Activated T-helper 1 cell treated with anti-CD3 and anti-CD28 coated beads, Interleukin-12 subunit alpha, Interleukin-12 subunit beta, Interleukin-2, Interleukin-4 antibody, amounts not matched to agents 30 ng/mL and 10 ng/mL and 1 ng/mL, durations not matched to agents 14 hours and 24 hours and 36 hours (primary cell): ENCODE measurements around the gene PXDC1. TPM values are rescaled to one million over a fixed set of nuclear protein-coding genes. Genes with fewer than 3 reads are reported as not detected.

Source experiments
- DNase-seq: peaks from one replicate; pipeline ENCODE4 v3.0.0; 2021; ENCODE audit warnings: low spot score
- H3K27ac Mint-ChIP-seq: one replicate; pipeline ENCODE4 v1.8.0; 2021; ENCODE audit warnings: mild to moderate bottlenecking, mixed read lengths
- H3K27me3 Mint-ChIP-seq: one replicate; pipeline ENCODE4 v1.8.0; 2022; ENCODE audit warnings: mild to moderate bottlenecking, moderate library complexity, mixed read lengths; ENCODE audit not compliant: insufficient read depth
- H3K36me3 Mint-ChIP-seq: one replicate; pipeline ENCODE4 v1.8.0; 2021; ENCODE audit warnings: low read depth, mixed read lengths
- H3K4me1 Mint-ChIP-seq: one replicate; pipeline ENCODE4 v1.8.0; 2021; ENCODE audit warnings: low read depth, mixed read lengths
- H3K4me3 Mint-ChIP-seq: one replicate; pipeline ENCODE4 v1.8.0; 2021; ENCODE audit warnings: mild to moderate bottlenecking, moderate library complexity, mixed read lengths
- H3K9me3 Mint-ChIP-seq: one replicate; pipeline ENCODE4 v1.8.0; 2021; ENCODE audit warnings: mixed read lengths
- intact Hi-C: fragments of 100-400 bp; cut with micrococcal nuclease; formaldehyde crosslinking; loops from one replicate; pipeline ENCODE4 v1.15.1; 2024
- total RNA-seq: library from RNA; stranded (reverse); gene quantifications from 2 replicates; pipeline ENCODE4 v1.2.3, GENCODE V29; 2022

Gene PXDC1, protein sequence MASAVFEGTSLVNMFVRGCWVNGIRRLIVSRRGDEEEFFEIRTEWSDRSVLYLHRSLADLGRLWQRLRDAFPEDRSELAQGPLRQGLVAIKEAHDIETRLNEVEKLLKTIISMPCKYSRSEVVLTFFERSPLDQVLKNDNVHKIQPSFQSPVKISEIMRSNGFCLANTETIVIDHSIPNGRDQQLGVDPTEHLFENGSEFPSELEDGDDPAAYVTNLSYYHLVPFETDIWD
- 0.12 and 0.57 TPM in 2 replicates for total RNA-seq

DNA sequence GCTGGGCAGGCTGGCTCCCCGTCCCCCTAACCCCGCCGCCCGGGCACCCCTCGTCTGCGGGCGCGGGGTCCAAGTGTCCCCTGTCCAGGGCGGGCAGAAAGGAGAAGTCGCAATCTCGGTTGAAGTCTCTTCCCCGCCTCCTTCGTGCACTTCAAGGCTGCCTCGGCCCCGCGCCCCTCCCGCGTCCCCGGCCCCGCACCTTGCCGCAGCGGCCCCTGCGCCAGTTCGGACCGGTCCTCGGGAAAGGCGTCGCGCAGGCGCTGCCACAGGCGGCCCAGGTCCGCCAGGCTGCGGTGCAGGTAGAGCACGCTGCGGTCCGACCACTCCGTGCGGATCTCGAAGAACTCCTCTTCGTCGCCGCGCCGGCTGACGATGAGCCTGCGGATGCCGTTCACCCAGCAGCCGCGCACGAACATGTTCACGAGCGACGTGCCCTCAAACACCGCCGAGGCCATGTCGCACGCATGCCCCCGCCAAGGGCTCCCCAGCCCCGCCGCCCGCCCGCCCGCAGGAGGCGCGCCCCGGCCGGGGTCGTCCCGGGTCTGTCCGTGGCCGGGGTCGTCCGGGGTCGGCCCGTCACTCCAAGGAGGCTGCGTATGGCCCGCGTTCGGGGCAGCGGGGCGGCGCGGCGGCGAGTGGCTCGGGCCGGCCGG is at the start of gene PXDC1:
Gene PXDC1 (minus strand): TSS at position 637 of the 653 bp plus-strand sequence. CDS start 182 bp downstream, at position 455.
- H3K4me1 Mint-ChIP-seq: peaks cover 6% of the 10 kb centered on the region
- no peaks in the 10 kb centered on the region for H3K9me3 Mint-ChIP-seq
- H3K27ac Mint-ChIP-seq: no peak within 1 kb of the TSS
- peak within 1 kb of the TSS; percentile 15 for H3K4me3 Mint-ChIP-seq
- intact Hi-C loops: no loop called here
- peaks cover 54% of the 10 kb centered on the region for H3K27me3 Mint-ChIP-seq
- H3K36me3 Mint-ChIP-seq: no peaks in the 10 kb centered on the region
- no peak for DNase-seq

DNA sequence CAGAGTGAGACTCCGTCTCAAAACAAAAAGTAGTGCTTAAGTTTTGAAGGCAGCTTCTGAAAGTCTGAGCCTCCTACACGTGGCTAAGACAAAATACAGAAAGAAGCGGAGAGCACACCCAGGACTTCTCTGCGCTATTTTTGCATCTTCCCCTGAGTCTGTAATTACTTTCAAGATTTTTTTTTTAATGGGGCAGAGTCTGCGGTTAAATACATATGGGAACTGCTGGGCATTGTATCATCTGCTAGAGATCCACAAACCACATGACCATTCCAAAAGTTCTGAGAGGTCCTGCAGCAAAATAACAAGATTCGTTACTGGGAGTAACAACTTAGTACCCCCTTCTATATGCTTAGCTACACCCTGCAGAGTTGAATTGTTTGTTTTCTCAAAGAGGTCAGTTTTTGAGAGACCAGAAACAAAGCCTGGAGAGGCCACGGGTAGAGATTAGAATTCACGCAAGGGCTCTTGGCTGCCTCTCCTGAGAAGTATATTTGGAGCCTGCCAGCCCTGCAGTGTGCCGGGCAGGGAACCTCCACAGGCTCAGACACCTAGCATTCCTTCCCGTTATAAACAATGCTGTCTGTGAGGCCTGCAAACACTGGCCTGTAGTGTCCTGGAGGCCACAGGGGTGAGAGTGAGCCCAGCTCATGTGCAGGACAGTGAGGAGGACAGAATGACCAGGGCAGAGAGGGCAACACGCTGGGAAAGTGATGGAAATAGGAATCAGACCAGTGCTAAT is 49.5 kb upstream of the PXDC1 start:
- no peak overlapping the region for H3K27ac Mint-ChIP-seq

DNA sequence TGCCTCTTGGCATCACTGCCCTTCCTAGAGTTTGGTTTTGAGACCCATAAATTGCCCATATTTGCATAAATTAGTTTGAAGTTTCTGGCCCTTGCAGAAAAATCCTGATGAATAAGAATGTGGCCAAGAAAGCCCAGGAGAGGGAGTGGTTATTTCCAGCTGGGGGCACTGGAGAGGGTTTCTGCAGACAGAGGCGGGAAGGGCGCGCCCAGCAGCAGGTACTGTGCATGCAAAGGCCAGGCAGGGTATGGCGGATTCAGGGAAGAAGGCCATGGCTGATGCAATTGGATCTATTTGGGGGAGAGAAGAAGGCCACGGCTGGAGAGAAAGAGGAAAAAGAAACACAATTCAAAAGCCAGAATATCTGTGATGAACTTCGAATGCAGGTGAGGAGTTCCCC is 48.2 kb upstream of the PXDC1 start:
- no peak for DNase-seq
- H3K9me3 Mint-ChIP-seq: no peaks in the 10 kb centered on the region
- H3K27ac Mint-ChIP-seq: no peak overlapping the region
- no peak overlapping the region for H3K4me3 Mint-ChIP-seq
- peaks cover 5% of the 10 kb centered on the region for H3K27me3 Mint-ChIP-seq
- intact Hi-C loops: no loop called here
- no peaks in the 10 kb centered on the region for H3K4me1 Mint-ChIP-seq
- H3K36me3 Mint-ChIP-seq: no peaks in the 10 kb centered on the region

More for the DNA sequence above, 49.5 kb upstream of the PXDC1 start:
- Mint-ChIP-seq H3K4me3 (no peak overlapping the region), H3K4me1 (no peaks in the 10 kb centered on the region), H3K36me3 (no peaks in the 10 kb centered on the region), H3K27me3 (peaks cover 5% of the 10 kb centered on the region), H3K9me3 (no peaks in the 10 kb centered on the region)
- intact Hi-C loops: no loop called here
- DNase-seq: no peak

DNA sequence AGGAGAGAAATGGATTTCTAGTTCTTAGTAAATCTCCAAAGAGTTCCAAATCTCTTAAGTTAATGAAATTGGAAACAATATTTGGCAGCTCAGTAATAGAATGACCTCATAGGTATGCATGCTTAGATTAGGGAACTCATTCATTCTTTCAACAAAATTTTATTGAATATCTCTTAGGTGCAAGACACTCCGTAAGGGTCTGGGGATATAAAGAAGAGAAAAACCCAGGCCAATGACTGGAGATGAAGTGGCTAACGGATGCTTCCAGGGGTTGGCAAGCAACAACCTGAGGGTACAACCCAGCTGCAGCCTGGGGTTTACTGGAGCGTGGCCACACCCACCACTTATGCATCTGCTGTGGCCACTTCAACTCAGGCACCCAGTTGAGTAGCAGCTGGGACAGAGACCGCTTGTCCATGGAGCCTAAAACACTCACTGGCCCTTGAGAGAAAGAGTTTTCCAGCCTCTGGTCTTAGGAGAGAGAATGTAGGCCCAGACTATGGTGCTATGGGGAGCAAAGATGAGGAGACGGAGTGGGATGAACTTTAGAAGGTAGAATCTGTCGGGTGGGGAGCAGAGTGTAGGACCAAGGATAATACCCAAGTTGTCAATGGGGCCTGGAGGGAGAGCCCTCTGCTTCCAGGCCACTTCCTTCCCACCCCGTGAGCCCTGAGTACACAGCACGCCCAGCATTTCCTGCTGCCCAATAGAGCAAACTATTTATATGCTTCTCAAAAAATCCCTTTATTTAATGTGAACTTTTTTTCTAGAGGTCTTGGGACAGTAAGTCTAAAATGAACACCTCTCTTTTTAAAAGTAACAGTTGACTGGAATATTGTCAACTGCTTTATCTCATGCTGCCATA is 46.8 kb upstream of the PXDC1 start:
- Mint-ChIP-seq H3K4me3 (no peak overlapping the region), H3K36me3 (no peaks in the 10 kb centered on the region), H3K27me3 (peaks cover 1% of the 10 kb centered on the region), H3K27ac (no peak overlapping the region), H3K4me1 (no peaks in the 10 kb centered on the region), H3K9me3 (no peaks in the 10 kb centered on the region)
- intact Hi-C loops: no loop called here
- DNase-seq: no peak

DNA sequence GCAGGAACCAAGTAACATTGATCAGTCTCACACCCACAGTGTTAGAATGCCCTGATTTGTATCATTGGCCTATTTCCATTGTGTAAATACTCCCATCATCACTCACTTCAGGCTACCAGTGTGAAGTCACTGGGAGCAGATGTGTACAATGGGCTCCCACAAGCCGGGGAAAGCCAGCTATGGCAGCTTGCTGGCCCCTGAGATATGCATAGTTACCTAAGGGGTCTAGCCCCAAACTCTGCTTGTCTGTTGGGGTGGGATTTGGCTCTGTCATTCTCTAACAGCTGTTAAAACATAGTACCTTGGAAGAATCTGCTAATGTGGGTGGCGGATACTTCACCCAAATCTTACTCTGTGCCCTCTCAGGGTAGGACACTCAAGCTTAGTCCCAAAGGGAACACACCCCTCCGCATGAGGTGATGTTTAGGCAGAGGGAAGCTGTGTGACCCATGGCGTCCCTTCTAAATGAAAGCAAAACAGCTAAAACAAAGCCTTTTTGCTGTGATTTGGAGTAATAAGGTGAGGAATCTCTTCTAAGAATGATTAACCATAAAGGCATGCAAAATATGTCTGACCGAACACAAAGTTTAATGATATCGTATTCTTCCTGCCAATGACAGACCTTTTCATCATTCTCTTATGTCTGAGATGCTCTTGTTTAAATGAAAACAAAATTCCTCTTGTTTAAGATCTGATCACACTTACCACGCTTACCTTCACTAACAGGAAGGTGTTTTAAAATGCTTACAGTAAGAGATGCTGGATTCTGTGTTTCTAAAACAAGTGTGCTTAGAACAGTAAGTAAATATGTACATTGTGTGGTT is 45.9 kb upstream of the PXDC1 start:
- no peaks in the 10 kb centered on the region for H3K9me3 Mint-ChIP-seq
- DNase-seq: no peak
- H3K27ac Mint-ChIP-seq: no peak overlapping the region
- peaks cover 1% of the 10 kb centered on the region for H3K27me3 Mint-ChIP-seq
- H3K4me3 Mint-ChIP-seq: no peak overlapping the region
- H3K4me1 Mint-ChIP-seq: no peaks in the 10 kb centered on the region
- intact Hi-C loops: no loop called here
- H3K36me3 Mint-ChIP-seq: no peaks in the 10 kb centered on the region

DNA sequence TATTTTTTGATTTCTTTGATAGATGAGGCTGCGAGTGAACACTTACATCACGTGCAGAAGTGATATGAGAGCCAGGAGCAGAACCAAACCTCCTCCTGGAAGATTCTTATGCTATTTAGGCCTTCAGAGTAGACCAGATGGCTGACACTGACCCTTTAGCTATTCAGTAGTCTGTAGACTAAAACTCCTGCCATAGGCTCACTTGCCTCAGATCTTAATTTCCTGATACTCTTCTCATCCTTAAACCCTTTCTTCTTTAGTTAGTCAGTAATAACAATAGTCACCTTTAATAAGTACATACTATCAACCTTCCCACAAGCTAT is 45.2 kb upstream of the PXDC1 start:
- no peaks in the 10 kb centered on the region for H3K36me3 Mint-ChIP-seq
- no peaks in the 10 kb centered on the region for H3K9me3 Mint-ChIP-seq
- no peak overlapping the region for H3K27ac Mint-ChIP-seq
- no peaks in the 10 kb centered on the region for H3K4me1 Mint-ChIP-seq
- H3K4me3 Mint-ChIP-seq: no peak overlapping the region
- DNase-seq: no peak
- intact Hi-C loops: no loop called here
- H3K27me3 Mint-ChIP-seq: peaks cover 3% of the 10 kb centered on the region

DNA sequence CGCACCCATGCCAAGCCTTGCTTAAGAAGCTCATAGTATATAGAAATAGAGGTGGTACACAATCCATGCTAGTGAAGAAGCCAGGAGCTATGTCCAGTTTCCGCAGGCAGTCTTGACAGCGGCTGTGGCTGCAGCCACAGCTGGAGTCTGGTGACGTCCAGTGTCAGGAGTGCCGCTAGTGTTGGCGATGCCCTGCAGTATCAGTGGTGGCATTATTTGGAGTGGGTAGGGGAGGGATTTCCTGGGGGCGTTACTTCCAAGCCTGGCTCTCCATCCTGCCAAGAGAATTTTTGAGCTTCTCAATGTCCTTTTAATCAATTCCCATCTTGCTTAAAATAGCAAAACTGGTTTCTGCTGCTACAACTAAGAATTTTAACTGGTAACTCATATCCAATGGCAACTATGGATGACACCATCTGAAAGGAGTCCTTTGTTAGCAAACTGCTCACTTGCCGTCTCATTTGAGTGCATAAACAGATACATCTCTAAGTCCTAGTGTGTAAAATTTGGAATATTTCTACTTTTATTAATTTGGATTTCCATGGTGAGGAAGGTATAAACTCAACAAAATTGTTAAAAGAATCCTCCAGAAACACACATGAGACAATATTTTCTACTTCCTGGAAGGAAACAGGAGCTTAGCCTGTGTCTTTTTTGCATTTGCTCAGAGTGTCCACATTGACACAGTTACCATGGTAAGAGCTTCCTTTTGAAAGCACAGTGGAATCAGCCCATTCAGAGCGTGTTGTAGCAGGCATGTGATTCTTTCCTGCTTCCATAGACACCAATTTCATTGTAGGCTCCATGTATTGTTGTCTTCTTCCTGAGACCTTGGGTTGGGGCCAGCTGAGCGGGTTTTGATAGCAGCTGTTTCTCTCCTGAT is 44.6 kb upstream of the PXDC1 start:
- no peak overlapping the region for H3K4me3 Mint-ChIP-seq
- H3K27ac Mint-ChIP-seq: no peak overlapping the region
- no peaks in the 10 kb centered on the region for H3K36me3 Mint-ChIP-seq
- intact Hi-C loops: no loop called here
- H3K9me3 Mint-ChIP-seq: no peaks in the 10 kb centered on the region
- DNase-seq: no peak
- no peaks in the 10 kb centered on the region for H3K4me1 Mint-ChIP-seq
- H3K27me3 Mint-ChIP-seq: peaks cover 2% of the 10 kb centered on the region

DNA sequence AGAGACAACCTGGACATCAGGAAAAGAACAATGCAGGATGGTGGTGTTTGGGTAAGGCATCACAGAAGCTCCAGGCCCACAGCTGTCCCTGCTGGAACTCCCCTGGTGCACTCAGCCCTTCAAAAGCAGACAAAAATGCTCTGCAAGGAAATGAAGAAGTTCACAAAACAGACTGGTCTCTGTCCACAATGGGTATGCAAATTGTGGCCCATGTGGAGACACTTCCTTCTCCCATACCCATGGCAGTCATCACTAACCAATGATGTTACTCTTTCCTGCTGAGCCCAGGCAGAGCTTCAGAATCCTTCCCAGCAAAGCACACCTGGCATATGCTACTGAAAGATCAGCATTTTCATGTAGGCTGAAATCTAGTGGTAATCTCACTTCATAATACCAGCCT is 42.6 kb upstream of the PXDC1 start:
- Mint-ChIP-seq H3K27ac (no peak overlapping the region), H3K4me3 (no peak overlapping the region)

DNA sequence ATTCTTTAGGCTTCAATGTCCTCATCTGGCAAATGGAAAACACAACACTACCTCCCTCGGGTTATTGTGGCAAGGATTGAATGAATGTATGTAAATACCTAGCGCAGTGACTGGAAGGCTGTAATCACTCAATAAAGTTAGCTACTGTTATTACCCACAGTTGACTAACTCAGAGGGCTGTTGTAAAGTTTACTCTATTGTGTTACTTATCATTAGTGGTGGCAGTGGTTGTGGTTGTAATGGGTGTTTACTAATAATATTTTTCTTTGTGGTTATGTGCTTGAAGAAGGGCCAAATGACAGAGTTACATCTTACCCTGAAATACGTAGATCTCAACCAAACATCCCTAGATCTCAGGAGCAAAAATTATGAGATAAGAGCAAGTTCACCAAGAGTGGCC is 42.0 kb upstream of the PXDC1 start:
- Mint-ChIP-seq H3K4me3 (no peak overlapping the region), H3K27ac (no peak overlapping the region), H3K4me1 (no peaks in the 10 kb centered on the region), H3K9me3 (no peaks in the 10 kb centered on the region), H3K27me3 (peaks cover 2% of the 10 kb centered on the region), H3K36me3 (no peaks in the 10 kb centered on the region)
- intact Hi-C loops: no loop called here
- no peak for DNase-seq

More for the DNA sequence above, 42.6 kb upstream of the PXDC1 start:
- DNase-seq: no peak
- no peaks in the 10 kb centered on the region for H3K36me3 Mint-ChIP-seq
- intact Hi-C loops: no loop called here
- no peaks in the 10 kb centered on the region for H3K4me1 Mint-ChIP-seq
- no peaks in the 10 kb centered on the region for H3K9me3 Mint-ChIP-seq
- peaks cover 2% of the 10 kb centered on the region for H3K27me3 Mint-ChIP-seq

DNA sequence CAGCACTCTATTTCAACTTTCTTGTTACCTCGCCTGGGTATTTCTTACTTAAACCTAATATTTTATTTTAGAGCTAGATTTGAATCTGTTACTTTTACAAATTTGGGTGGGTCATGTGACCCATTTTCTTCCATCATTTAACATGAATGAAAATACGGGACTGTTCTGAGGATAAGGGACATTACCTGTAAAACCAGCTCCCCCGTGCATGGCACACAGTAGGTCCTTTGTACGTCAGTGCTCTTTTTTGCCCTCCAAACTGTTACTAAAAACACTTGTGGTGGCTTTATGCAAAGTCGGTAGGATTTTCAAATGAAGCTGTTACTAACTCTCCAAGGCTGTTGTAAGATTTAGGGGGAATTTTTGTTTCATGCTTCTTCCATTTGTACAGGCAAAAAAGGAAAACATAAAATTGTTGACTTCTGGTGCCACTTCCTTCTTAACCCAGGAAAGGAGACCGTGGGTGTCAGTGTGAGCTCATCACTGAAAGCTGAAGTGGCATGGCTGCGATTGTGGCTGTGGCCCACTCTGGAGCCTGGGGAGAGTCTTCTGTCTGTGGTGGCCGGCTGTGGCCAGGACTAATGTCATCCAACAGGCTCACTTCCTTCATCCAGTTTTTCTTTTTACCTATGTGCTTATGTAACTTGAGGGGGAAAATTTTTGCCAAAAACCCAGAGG is 40.2 kb upstream of the PXDC1 start:
- no peaks in the 10 kb centered on the region for H3K4me1 Mint-ChIP-seq
- H3K27me3 Mint-ChIP-seq: peaks cover 2% of the 10 kb centered on the region
- no peak for DNase-seq

DNA sequence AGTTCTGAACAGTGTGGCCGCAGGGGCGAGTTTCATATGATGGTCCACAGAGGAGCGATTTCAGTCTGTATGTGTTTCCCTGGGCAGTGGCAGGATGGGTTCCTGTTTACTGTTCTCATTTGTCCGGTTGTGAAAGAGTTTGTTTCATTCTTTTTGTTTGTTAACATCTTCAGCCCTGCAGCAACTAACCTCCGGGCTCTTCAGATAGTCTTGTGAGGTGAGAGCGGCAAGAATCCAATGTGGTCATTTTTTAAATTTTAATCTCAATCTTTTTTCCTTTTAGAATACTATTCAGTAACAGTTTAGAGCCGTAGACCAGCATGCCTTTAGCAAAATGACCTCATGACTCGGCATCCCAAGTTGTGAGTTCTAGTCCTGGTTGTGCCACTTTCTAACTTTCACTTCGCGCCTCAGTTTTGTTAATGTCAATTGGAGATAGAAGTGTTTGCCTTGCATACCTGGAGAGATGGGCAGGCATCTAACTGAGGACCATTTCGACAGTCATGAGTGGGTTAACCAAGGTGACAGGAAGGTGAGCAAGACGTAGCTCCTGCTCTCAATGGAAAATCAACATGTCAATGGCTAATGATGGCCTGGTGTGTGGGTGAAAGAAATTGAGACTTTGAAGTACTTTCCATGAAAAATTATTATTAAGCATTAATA is 38.5 kb upstream of the PXDC1 start:
- Mint-ChIP-seq H3K36me3 (no peaks in the 10 kb centered on the region), H3K4me1 (no peaks in the 10 kb centered on the region), H3K27me3 (peaks cover 2% of the 10 kb centered on the region), H3K27ac (no peak overlapping the region), H3K4me3 (no peak overlapping the region), H3K9me3 (no peaks in the 10 kb centered on the region)
- DNase-seq: no peak
- intact Hi-C loops: no loop called here

More for the DNA sequence above, 40.2 kb upstream of the PXDC1 start:
- intact Hi-C loops: no loop called here
- Mint-ChIP-seq H3K27ac (no peak overlapping the region), H3K4me3 (no peak overlapping the region), H3K9me3 (no peaks in the 10 kb centered on the region), H3K36me3 (no peaks in the 10 kb centered on the region)
